ENCODE data around the gene IVD.

GRCh38 chr15:40469776-40470390, 64.3 kb downstream of the IVD start:
- TF ChIP-seq CTCF (IDR thresholded peaks at IDR 0.05; ENCODE audit: low read depth, low read length, poor library complexity, severe bottlenecking) (no peak), EZH2phosphoT487 (IDR thresholded peaks at IDR 0.05; ENCODE audit: borderline replicate concordance, low read length) (no peak)

Data from DOHH2 (cell line).